Measurements from ENCODE around the gene TARBP1.

The TARBP1 gene

DNA sequence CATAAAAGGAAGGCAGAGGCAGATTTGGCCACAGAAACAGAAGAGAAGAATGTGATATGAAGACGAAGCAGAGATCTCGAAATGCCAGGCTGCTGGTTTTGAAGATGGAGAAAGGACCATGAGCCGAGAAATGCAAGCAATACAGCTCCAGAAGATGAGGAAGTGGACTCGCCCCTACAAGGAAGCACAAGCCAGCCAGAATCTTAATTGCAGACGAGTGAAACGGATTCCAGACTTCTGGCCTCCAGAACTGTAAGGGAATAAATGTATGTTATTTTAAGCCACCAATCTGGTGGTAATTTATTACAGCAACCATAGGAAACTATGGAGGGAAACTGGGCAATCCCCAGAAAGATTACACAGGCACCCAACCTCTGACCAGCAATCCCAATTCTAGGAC is 24.1 kb downstream of the TARBP1 start:
- no peak for FAIRE-seq
- no peak for DNase-seq (ENCODE audit: insufficient read length)
- TF ChIP-seq POLR2AphosphoS5 (IDR thresholded peaks at IDR 0.05; ENCODE audit: low read depth, low read length) (no peak), TAF1 (IDR thresholded peaks at IDR 0.05; ENCODE audit: borderline replicate concordance, low read depth, low read length) (no peak), POLR2A (IDR thresholded peaks at IDR 0.05; ENCODE audit: low read depth, low read length) (no peak)

DNA sequence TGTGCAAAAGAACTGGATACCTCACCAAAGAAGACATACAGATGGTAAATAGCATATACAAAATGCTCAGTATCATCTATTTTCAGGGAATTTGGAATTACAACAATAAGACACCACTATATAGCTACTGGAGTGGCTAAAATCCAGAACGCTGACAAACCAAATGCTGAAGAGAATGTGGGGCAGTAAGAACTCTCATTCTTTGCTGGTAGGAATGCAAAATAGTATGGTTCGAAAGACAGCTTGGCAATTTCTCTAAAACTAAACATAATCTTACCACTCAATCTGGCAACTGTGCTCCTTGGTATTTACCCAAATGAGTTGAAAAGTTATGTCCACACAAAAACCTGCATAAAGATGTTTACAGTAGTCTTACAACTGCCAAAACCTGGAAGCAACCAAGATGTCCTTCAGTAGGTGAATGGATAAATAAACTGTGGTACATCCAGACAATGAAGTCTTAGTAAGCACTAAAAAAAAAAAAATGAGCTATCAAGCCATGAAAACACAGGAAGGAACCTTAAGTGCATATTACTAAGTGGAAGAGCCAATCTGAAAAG is 26.5 kb downstream of the TARBP1 start:
- FAIRE-seq (peak; percentile 64), DNase-seq (ENCODE audit: insufficient read length) (no peak)
- TF ChIP-seq POLR2A (IDR thresholded peaks at IDR 0.05; ENCODE audit: low read depth, low read length) (no peak), TAF1 (IDR thresholded peaks at IDR 0.05; ENCODE audit: borderline replicate concordance, low read depth, low read length) (no peak), POLR2AphosphoS5 (IDR thresholded peaks at IDR 0.05; ENCODE audit: low read depth, low read length) (no peak)

DNA sequence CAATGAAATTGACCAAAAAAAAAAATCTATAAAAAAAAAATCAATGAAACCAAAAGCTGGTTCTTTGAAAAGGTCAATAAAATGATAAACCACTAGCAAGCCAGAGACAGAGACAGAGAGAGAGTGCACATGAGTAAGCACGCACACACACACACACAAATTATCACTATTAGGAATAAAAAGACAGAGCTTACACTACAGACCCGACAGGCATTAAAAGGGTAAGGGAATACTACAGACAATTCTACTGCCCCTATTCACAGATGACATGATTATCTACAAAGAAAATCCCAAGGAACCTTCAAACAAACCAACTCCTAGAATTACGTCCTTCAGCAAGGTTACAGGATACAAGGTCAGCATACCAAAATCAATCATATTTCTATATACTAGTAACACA is 38.6 kb downstream of the TARBP1 start:
- TF ChIP-seq TAF1 (IDR thresholded peaks at IDR 0.05; ENCODE audit: borderline replicate concordance, low read depth, low read length) = no peak
- TF ChIP-seq POLR2AphosphoS5 (IDR thresholded peaks at IDR 0.05; ENCODE audit: low read depth, low read length) = no peak
- no peak for TF ChIP-seq POLR2A (IDR thresholded peaks at IDR 0.05; ENCODE audit: low read depth, low read length)
- FAIRE-seq (no peak), DNase-seq (ENCODE audit: insufficient read length) (no peak)

DNA sequence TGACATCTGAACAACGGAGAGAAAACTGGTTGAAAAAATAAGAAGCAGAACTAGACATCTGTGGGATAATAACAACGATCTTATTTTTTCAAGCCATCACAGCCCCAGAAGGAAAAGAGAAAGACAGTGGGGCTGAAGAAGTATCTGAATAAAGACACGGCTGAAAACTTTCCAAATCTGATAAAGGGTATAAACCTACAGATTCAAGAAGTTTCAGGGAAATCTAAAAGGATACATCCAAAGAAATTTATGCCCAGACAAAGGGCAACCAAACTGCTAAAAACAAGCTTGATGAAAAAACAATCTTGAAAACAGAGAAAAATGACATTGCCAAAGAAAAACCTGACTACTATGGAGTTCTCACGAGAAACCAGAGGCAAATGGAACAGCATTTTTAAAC is 40.4 kb downstream of the TARBP1 start:
- DNase-seq (ENCODE audit: insufficient read length) = no peak
- TF ChIP-seq POLR2AphosphoS5 (IDR thresholded peaks at IDR 0.05; ENCODE audit: low read depth, low read length) = no peak
- TF ChIP-seq POLR2A (IDR thresholded peaks at IDR 0.05; ENCODE audit: low read depth, low read length) = no peak
- TF ChIP-seq TAF1 (IDR thresholded peaks at IDR 0.05; ENCODE audit: borderline replicate concordance, low read depth, low read length) = no peak
- FAIRE-seq = no peak

DNA sequence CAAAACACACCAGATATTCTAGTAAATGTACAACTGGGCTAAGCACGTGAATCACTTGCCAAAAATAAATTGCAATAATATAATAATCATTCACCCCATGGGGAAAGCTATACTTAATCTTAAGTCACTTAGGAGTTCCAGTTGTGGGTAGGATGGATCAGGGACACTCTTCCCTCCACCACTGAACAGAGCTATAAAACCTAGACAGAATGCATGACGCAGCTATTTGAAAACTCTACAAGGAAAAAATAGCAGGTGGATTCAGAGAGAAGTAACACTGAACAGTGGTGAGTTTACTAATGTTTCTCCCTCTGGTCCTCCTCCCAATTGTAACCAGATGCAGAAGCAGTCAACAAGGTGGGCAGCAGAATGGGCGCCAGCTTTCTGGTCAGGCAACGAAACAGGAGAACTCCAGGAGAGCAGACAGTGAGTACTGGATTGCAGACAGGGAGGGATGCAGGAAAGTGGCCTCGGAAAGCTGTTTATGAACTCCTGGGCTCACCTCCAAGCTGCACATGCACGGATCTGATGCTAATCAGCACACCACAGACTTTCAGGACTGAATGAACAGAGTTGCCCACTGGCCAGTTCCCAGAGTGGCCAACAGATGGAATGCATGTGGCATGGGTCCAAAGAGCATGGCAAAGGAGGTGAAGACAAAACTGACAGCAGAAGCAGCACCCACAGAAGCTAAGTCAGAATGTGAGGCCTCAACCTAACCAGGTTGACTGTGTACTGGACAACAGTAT is 41.4 kb downstream of the TARBP1 start:
- no peak for FAIRE-seq
- DNase-seq (ENCODE audit: insufficient read length) = no peak
- TF ChIP-seq POLR2A (IDR thresholded peaks at IDR 0.05; ENCODE audit: low read depth, low read length) (no peak), POLR2AphosphoS5 (IDR thresholded peaks at IDR 0.05; ENCODE audit: low read depth, low read length) (no peak), TAF1 (IDR thresholded peaks at IDR 0.05; ENCODE audit: borderline replicate concordance, low read depth, low read length) (no peak)

DNA sequence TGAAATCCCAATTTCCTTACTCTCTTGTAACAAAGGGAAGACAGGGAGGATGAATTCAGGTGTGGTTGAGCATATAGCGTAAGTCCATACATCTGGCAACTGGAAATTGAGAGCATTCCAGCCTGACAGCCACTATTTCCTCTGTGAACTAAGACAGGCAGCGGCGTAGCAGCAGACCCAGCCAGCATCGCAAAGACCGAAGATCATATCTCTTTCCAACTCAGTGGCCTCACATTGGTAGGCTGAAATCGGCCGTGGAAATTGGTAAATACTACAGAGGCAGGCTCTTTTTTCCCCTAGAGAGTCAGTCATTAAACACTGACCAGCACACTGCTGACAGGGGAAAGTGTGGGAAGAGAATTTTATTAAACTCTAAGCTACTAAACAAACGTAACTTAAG is 43.4 kb downstream of the TARBP1 start:
- FAIRE-seq = peak; percentile 42
- no peak for TF ChIP-seq POLR2A (IDR thresholded peaks at IDR 0.05; ENCODE audit: low read depth, low read length)
- TF ChIP-seq POLR2AphosphoS5 (IDR thresholded peaks at IDR 0.05; ENCODE audit: low read depth, low read length) = no peak
- TF ChIP-seq TAF1 (IDR thresholded peaks at IDR 0.05; ENCODE audit: borderline replicate concordance, low read depth, low read length) = no peak
- DNase-seq (ENCODE audit: insufficient read length) = no peak

DNA sequence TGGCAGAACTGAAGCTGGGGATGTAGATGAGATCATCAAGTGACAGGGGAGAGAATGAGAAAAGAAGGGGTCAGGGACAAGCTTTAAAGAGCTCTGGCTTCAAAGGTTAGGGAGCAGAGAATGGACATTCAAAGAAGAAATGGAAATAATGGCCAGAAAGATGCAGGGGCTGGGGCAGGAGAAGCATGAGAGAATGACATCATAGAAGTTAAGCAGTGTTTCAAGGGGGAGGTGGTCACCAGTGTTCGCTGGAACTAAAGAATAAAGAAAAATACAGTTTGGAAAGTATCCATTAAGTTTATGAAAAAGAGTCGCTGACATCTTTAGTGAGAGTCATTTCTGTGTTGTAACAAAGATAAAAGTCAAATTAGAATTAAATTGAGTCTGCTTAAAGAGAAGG is 44.3 kb downstream of the TARBP1 start:
- FAIRE-seq (no peak), DNase-seq (ENCODE audit: insufficient read length) (no peak)
- TF ChIP-seq TAF1 (IDR thresholded peaks at IDR 0.05; ENCODE audit: borderline replicate concordance, low read depth, low read length) = no peak
- no peak for TF ChIP-seq POLR2AphosphoS5 (IDR thresholded peaks at IDR 0.05; ENCODE audit: low read depth, low read length)
- no peak for TF ChIP-seq POLR2A (IDR thresholded peaks at IDR 0.05; ENCODE audit: low read depth, low read length)

DNA sequence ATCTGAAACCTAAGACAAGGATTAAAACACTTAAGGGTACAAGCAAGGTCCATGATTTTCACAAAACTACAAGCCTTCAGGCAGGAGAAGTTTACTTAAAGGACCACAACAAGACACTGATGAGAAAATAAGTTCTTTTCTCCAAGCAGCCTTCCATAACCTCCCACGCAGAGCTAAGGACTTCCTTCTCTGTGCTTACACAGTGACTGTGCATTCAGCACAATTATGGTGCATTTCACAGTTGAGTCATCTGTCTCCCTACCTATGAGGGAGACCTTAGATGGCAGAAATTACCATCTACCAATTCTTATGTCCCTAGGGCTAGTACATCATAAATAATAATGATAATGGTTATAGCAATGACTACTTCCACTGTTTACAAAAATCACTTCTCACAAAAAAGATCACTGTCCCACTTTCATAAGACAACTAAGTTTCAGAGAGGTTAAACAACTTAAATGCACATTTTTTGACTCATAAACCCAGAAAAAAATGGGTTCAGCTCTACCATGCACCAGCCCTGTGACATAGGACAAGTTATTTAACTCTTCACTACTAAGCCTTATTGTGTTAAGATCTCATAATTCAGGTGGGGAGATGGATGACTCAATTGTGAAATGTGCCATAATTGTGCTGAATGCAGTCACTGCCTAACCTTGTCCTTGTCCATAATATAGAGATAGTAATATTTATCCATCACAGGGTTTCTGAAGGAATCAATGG is 45.3 kb downstream of the TARBP1 start:
- TF ChIP-seq POLR2AphosphoS5 (IDR thresholded peaks at IDR 0.05; ENCODE audit: low read depth, low read length) (no peak), POLR2A (IDR thresholded peaks at IDR 0.05; ENCODE audit: low read depth, low read length) (no peak), TAF1 (IDR thresholded peaks at IDR 0.05; ENCODE audit: borderline replicate concordance, low read depth, low read length) (no peak)
- FAIRE-seq (peak; percentile 82), DNase-seq (ENCODE audit: insufficient read length) (no peak)

DNA sequence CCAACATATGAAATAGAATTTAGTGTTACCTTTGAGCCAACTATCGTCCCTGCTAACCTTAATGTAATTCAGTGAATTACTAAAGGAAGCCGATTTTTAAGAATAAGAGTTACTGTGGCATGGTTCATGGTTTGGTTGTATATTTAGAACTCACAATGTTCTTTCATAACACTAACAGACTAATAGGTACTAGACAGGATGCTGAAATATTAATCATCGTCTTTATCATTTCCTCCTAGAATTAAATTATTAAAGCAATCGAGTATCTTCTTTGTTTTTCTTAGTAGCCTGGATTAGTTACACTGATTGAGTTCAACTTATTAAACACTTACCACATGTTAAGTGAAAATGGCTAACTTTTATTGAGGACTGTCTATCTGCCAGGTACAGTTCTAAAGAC is 47.7 kb downstream of the TARBP1 start:
- FAIRE-seq (no peak), DNase-seq (ENCODE audit: insufficient read length) (no peak)
- TF ChIP-seq TAF1 (IDR thresholded peaks at IDR 0.05; ENCODE audit: borderline replicate concordance, low read depth, low read length) (no peak), POLR2AphosphoS5 (IDR thresholded peaks at IDR 0.05; ENCODE audit: low read depth, low read length) (no peak), POLR2A (IDR thresholded peaks at IDR 0.05; ENCODE audit: low read depth, low read length) (no peak)

DNA sequence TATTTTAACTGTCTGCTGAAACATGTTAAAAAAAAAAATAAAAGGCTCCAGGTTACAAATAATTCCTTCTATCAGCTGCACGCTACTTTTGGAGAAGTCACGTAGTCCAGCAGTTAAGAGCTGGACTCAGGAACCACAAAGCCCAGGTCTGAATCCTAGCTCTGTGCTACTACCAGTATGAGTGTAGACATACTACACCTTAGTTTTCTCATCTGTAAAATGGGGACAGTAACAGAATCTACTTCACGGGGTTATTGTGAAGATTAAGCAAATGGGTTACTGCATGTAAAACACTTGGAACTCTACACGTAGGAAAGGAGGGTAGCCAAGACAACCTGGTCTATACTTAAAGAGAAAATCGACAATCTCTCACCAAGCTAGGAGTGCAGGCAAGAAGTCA is 48.3 kb downstream of the TARBP1 start:
- FAIRE-seq = no peak
- TF ChIP-seq POLR2AphosphoS5 (IDR thresholded peaks at IDR 0.05; ENCODE audit: low read depth, low read length) = no peak
- no peak for TF ChIP-seq TAF1 (IDR thresholded peaks at IDR 0.05; ENCODE audit: borderline replicate concordance, low read depth, low read length)
- no peak for TF ChIP-seq POLR2A (IDR thresholded peaks at IDR 0.05; ENCODE audit: low read depth, low read length)
- DNase-seq (ENCODE audit: insufficient read length) = no peak

DNA sequence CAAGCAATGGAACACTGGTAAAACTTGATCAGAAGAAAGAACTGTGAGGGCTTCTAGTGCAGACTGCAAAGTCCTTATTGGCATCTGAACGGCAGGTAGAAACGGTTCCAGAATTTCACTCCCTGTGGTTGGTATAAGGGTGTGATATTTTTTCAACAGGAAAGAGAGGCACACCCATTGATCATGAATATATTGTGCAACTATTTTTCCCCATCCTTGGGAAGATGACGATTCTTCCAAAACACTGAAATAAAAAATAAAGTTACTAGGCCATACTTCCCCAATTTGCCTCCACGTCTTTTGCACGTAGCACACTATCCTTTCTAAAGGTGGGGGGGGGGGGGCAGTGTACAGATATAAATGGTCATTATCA is 49.6 kb downstream of the TARBP1 start:
- TF ChIP-seq POLR2AphosphoS5 (IDR thresholded peaks at IDR 0.05; ENCODE audit: low read depth, low read length) = no peak
- no peak for TF ChIP-seq TAF1 (IDR thresholded peaks at IDR 0.05; ENCODE audit: borderline replicate concordance, low read depth, low read length)
- TF ChIP-seq POLR2A (IDR thresholded peaks at IDR 0.05; ENCODE audit: low read depth, low read length) = no peak
- DNase-seq (ENCODE audit: insufficient read length) = no peak
- FAIRE-seq = no peak

All from GM12892 (cell line).